H9 (cell line): ENCODE measurements around the gene MBD5. TPM values are rescaled to one million over a fixed set of nuclear protein-coding genes. Genes with fewer than 3 reads are reported as not detected.

Experiments
- DNase-seq: peaks from one replicate; pipeline ENCODE4 v3.0.0-alpha.2; 2017
- H2AFZ ChIP-seq: one replicate; pipeline ENCODE4 v1.6.1; 2013; ENCODE audit warnings: mild to moderate bottlenecking, low read length, control low read depth, moderate library complexity
- H2AK5ac ChIP-seq: 2 replicates; pipeline ENCODE4 v1.6.1; 2013; ENCODE audit warnings: low read length, control low read depth, mixed read lengths; ENCODE audit not compliant: insufficient read length
- H2BK120ac ChIP-seq: one replicate; pipeline ENCODE4 v1.6.1; 2013; ENCODE audit warnings: low read depth, mild to moderate bottlenecking, low read length, control low read depth, inconsistent platforms; ENCODE audit not compliant: poor library complexity, severe bottlenecking
- H2BK12ac ChIP-seq: 2 replicates; pipeline ENCODE4 v1.6.1; 2013; ENCODE audit warnings: low read length, control low read depth, mixed read lengths, low read depth; ENCODE audit not compliant: insufficient read length
- H2BK15ac ChIP-seq: 2 replicates; pipeline ENCODE4 v1.6.1; 2013; ENCODE audit warnings: low read depth, low read length, control low read depth
- H2BK20ac ChIP-seq: one replicate; pipeline ENCODE4 v1.6.1; 2013; ENCODE audit warnings: low read depth, mild to moderate bottlenecking, low read length, control low read depth, inconsistent platforms; ENCODE audit not compliant: poor library complexity, severe bottlenecking
- H2BK5ac ChIP-seq: 2 replicates; pipeline ENCODE4 v1.6.1; 2013; ENCODE audit warnings: low read length, control low read depth, mixed read lengths; ENCODE audit not compliant: insufficient read length
- H3K14ac ChIP-seq: 2 replicates; pipeline ENCODE4 v1.6.1; 2013; ENCODE audit warnings: low read length, control low read depth; ENCODE audit not compliant: insufficient read depth
- H3K18ac ChIP-seq: 2 replicates; pipeline ENCODE4 v1.6.1; 2013; ENCODE audit warnings: low read depth, mild to moderate bottlenecking, mixed read lengths, low read length, control low read depth; ENCODE audit not compliant: insufficient read length
- H3K23ac ChIP-seq: 2 replicates; pipeline ENCODE4 v1.6.1; 2013; ENCODE audit warnings: low read length, control low read depth, mixed read lengths, low read depth; ENCODE audit not compliant: insufficient read length
- H3K23me2 ChIP-seq: 2 replicates; pipeline ENCODE4 v1.6.1; 2013; ENCODE audit warnings: low read depth, mild to moderate bottlenecking, mixed read lengths, low read length, control low read depth; ENCODE audit not compliant: insufficient read length, poor library complexity, severe bottlenecking
- H3K27ac ChIP-seq: 2 replicates; pipeline ENCODE4 v1.5.1; 2013; ENCODE audit warnings: low read length, control low read depth, mixed read lengths, low read depth; ENCODE audit not compliant: insufficient read length
- H3K27me3 ChIP-seq: 2 replicates; pipeline ENCODE4 v1.6.1; 2013; ENCODE audit warnings: low read length, control low read depth, inconsistent platforms; ENCODE audit not compliant: insufficient read depth
- H3K4ac ChIP-seq: 2 replicates; pipeline ENCODE4 v1.6.1; 2013; ENCODE audit warnings: low read depth, mild to moderate bottlenecking, control low read depth, inconsistent platforms, low read length, moderate library complexity
- H3K4me1 ChIP-seq: 2 replicates; pipeline ENCODE4 v1.6.1; 2013; ENCODE audit warnings: low read length, control low read depth, inconsistent platforms; ENCODE audit not compliant: insufficient read depth
- H3K4me2 ChIP-seq: 2 replicates; pipeline ENCODE4 v1.6.1; 2013; ENCODE audit warnings: low read length, control low read depth, mixed read lengths; ENCODE audit not compliant: insufficient read length, insufficient read depth
- H3K56ac ChIP-seq: 2 replicates; pipeline ENCODE4 v1.6.1; 2013; ENCODE audit warnings: low read depth, mild to moderate bottlenecking, mixed read lengths, low read length, control low read depth; ENCODE audit not compliant: insufficient read length
- H3K79me1 ChIP-seq: 2 replicates; pipeline ENCODE4 v1.6.1; 2013; ENCODE audit warnings: low read depth, mild to moderate bottlenecking, moderate library complexity, low read length, control low read depth, inconsistent platforms; ENCODE audit not compliant: insufficient read depth, poor library complexity, severe bottlenecking
- H3K79me2 ChIP-seq: 2 replicates; pipeline ENCODE4 v1.6.1; 2013; ENCODE audit warnings: low read length, control low read depth, inconsistent platforms; ENCODE audit not compliant: insufficient read depth
- H3K9ac ChIP-seq: 2 replicates; pipeline ENCODE4 v1.6.1; 2013; ENCODE audit warnings: low read length, control low read depth, mixed read lengths; ENCODE audit not compliant: insufficient read length; ENCODE audit errors: extremely low read depth
- H3K9me3 ChIP-seq: one replicate; pipeline ENCODE4 v1.6.1; 2013; ENCODE audit warnings: low read depth, low read length, inconsistent platforms; ENCODE audit not compliant: control insufficient read depth
- H3T11ph ChIP-seq: one replicate; pipeline ENCODE4 v1.6.1; 2013; ENCODE audit warnings: mild to moderate bottlenecking, low read length, control low read depth, inconsistent platforms
- H4K20me1 ChIP-seq: one replicate; pipeline ENCODE4 v1.6.1; 2013; ENCODE audit not compliant: control insufficient read depth, insufficient read length, insufficient read depth
- H4K5ac ChIP-seq: 2 replicates; pipeline ENCODE4 v1.6.1; 2013; ENCODE audit warnings: low read depth, mild to moderate bottlenecking, mixed read lengths, low read length, control low read depth; ENCODE audit not compliant: insufficient read length
- H4K8ac ChIP-seq: replicated peaks from 2 replicates; pipeline ENCODE4 v1.6.1; 2013; ENCODE audit warnings: low read length, control low read depth, mixed read lengths, low read depth; ENCODE audit not compliant: insufficient read length
- H4K91ac ChIP-seq: 2 replicates; pipeline ENCODE4 v1.6.1; 2013; ENCODE audit warnings: low read depth, mild to moderate bottlenecking, moderate library complexity, mixed read lengths, low read length, control low read depth; ENCODE audit not compliant: insufficient read length
- H3K27ac Mint-ChIP-seq, 3 experiments: 2 replicates in 2 of 3; 3 replicates in 1 of 3; pipeline ENCODE4 v1.8.0; 2020 to 2021; ENCODE audit warnings: mixed read lengths in 3 of 3, mild to moderate bottlenecking in 1 of 3, moderate library complexity in 1 of 3
- H3K27me3 Mint-ChIP-seq: 2 replicates; pipeline ENCODE4 v1.8.0; 2021; ENCODE audit warnings: low read depth, mild to moderate bottlenecking, moderate library complexity, mixed read lengths
- H3K36me3 Mint-ChIP-seq, 3 experiments: 2 replicates in 2 of 3; 3 replicates in 1 of 3; pipeline ENCODE4 v1.8.0; 2020 to 2021; ENCODE audit warnings: low read depth in 3 of 3, mixed read lengths in 3 of 3; ENCODE audit not compliant: insufficient read depth in 1 of 3
- H3K4me1 Mint-ChIP-seq, 2 experiments: 2 replicates each; pipeline ENCODE4 v1.8.0; 2020; ENCODE audit warnings: mixed read lengths in 2 of 2
- H3K4me3 Mint-ChIP-seq, 2 experiments: 2 replicates in 1 of 2; 3 replicates in 1 of 2; pipeline ENCODE4 v1.8.0; 2020 to 2021; ENCODE audit warnings: mild to moderate bottlenecking in 2 of 2, mixed read lengths in 2 of 2, moderate library complexity in 1 of 2
- H3K9me3 Mint-ChIP-seq, 2 experiments: 2 replicates in 1 of 2; 3 replicates in 1 of 2; pipeline ENCODE4 v1.8.0; 2020; ENCODE audit warnings: mild to moderate bottlenecking in 2 of 2, mixed read lengths in 2 of 2, moderate library complexity in 1 of 2
- WGBS: extraction: QIAGEN DNeasy Blood & Tissue Kit; methylation state at CpG from one replicate; pipeline ENCODE4 v1.1.7; 2013; ENCODE audit warnings: missing lambda C conversion rate, low lambda C conversion rate, mixed read lengths; ENCODE audit not compliant: insufficient read length; ENCODE audit errors: extremely low coverage; 5-methylcytosine and 5-hydroxymethylcytosine counted together
- total RNA-seq: library from RNA; stranded (reverse); gene quantifications from 2 replicates; pipeline ENCODE4 v1.2.1, GENCODE V29; 2021
- TF ChIP-seq, protein P1 (sequence below): fragments of 200-600 bp; sonication (generic); conservative IDR thresholded peaks from 3 replicates; pipeline ENCODE4 v1.8.0; 2021; ENCODE audit warnings: antibody characterized with exemption, mild to moderate bottlenecking

The MBD5 gene
- total RNA-seq, 1 experiment from 2014 or later, result 23.1 TPM

- no peak overlapping the region for H2BK20ac ChIP-seq
- no peaks in the 10 kb centered on the region for H3K4me1 ChIP-seq
- no peaks in the 10 kb centered on the region for H3K79me2 ChIP-seq
- no peak overlapping the region for H2BK5ac ChIP-seq
- TF ChIP-seq, protein P1, sequence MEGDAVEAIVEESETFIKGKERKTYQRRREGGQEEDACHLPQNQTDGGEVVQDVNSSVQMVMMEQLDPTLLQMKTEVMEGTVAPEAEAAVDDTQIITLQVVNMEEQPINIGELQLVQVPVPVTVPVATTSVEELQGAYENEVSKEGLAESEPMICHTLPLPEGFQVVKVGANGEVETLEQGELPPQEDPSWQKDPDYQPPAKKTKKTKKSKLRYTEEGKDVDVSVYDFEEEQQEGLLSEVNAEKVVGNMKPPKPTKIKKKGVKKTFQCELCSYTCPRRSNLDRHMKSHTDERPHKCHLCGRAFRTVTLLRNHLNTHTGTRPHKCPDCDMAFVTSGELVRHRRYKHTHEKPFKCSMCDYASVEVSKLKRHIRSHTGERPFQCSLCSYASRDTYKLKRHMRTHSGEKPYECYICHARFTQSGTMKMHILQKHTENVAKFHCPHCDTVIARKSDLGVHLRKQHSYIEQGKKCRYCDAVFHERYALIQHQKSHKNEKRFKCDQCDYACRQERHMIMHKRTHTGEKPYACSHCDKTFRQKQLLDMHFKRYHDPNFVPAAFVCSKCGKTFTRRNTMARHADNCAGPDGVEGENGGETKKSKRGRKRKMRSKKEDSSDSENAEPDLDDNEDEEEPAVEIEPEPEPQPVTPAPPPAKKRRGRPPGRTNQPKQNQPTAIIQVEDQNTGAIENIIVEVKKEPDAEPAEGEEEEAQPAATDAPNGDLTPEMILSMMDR, result no peak
- peaks cover 6% of the 10 kb centered on the region for H3K9me3 ChIP-seq
- peaks cover 32% of the 10 kb centered on the region in 2 experiments for H3K9me3 Mint-ChIP-seq
- H3K4ac ChIP-seq, result no peak overlapping the region
- H3K27ac Mint-ChIP-seq, result no peak overlapping the region
- no peaks in the 10 kb centered on the region for H4K20me1 ChIP-seq
- H2AK5ac ChIP-seq, result no peak overlapping the region
- no peak overlapping the region for H2BK120ac ChIP-seq
- no peaks in the 10 kb centered on the region for H3K79me1 ChIP-seq
- H3K4me2 ChIP-seq, result no peak overlapping the region
- H3T11ph ChIP-seq, result no peak overlapping the region
- H3K9ac ChIP-seq, result no peak overlapping the region
- DNase-seq, result no peak
- H3K36me3 Mint-ChIP-seq, result peaks cover 32 to 48% (median 46%) of the 10 kb centered on the region in 3 experiments
- no peaks in the 10 kb centered on the region for H3K27me3 ChIP-seq
- H3K4me1 Mint-ChIP-seq, result no peaks in the 10 kb centered on the region
- no peak overlapping the region for H3K23ac ChIP-seq
- H3K18ac ChIP-seq, result no peak overlapping the region
- no peak overlapping the region for H4K91ac ChIP-seq
- no peaks in the 10 kb centered on the region for H3K27me3 Mint-ChIP-seq
- no peak overlapping the region for H4K5ac ChIP-seq
- no CpG with 5 or more reads among the region's 2 CpGs for WGBS
- H2BK15ac ChIP-seq, result no peak overlapping the region
- no peak overlapping the region for H3K56ac ChIP-seq
- no peak overlapping the region for H3K14ac ChIP-seq
- H4K8ac ChIP-seq, result no peak overlapping the region
- H2AFZ ChIP-seq, result no peak overlapping the region
- H3K23me2 ChIP-seq, result no peaks in the 10 kb centered on the region
- no peak overlapping the region for H2BK12ac ChIP-seq
- H3K27ac ChIP-seq, result no peak overlapping the region
- H3K4me3 Mint-ChIP-seq, result no peak overlapping the region
Observed at GRCh38 chr2:148252646-148253045, 231.8 kb downstream of the MBD5 start.
